Epidermal melanocyte (primary cell): Measurements from ENCODE around the gene OR52A5.

Source experiments
- DNase-seq: peaks from one replicate; pipeline ENCODE4 v3.0.0; 2011; ENCODE audit warnings: low spot score; ENCODE audit not compliant: insufficient read length

The OR52A5 gene

DNA sequence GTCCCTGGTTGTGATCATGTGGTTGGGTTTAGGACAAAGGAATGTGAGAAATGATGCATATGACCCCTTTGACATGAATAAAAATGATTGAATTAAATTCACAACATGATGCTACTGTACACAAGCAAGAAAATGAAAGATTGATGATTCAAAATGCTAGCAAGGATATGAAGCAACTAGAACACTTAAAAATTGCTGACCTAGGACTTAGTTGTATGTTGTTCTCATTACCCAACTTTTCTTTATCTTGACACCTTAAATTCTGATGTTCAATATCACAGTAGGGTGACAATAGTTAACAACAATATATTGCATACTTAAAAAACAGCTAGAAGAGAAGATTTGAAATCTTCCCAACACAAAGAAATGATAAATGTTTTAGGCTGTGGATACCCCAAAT is 20.6 kb downstream of the OR52A5 start:
- DNase-seq: no peak

DNA sequence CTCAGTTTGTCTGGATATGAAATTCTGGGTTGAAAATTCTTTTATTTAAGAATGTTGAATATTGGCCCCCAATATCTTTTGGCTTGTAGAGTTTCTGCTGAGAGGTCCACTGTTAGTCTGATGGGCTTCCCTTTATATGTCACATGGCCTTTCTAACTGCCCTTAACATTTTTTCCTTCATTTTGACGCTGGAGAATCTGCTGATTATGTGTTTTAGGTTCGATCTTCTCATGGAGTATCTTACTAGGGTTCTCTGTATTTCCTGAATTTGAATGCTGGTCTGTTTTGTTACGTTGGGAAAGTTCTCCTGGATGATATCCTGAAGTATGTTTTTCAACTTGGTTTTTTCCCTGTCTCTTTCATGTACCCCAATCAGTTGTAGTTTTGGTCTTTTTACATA is 22.8 kb downstream of the OR52A5 start:
- no peak for DNase-seq

DNA sequence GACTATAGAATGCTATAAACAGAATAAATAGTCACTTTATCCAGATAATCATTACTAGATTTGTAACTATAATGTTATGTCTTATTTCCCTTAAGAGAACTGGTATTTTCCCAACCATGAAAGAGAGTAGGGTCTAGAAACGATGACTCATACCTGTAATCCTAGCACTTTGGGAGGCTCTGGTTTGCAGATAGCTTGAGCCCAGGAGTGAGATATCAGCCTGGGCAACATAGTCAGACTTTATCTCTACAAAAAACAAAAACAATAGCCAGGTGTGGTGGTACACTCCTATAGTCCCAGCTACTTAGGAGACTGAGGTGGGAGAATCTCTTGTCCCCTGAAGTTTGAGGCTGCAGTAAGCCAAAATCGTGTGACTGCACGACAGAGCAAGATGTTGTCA is 30.9 kb downstream of the OR52A5 start:
- DNase-seq: no peak

DNA sequence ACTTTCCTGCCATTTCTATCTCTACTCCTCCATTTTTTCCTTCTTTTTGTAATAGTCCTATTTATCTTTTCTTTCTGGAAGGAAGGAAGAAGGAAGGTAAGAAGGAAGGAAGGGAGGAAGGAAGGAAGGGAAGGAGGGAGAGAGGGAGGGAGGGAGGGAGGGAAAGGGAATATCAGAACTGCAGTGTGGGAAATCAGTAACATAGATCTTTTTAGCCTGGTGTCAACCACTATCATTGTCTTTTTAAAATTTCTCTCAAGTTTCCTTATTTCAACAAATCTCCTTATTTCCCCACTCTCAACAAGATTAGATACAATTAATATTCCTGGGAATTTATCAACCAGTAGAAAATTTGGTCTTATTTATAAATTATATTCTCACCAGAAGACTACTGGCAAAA is 35.1 kb downstream of the OR52A5 start:
- no peak for DNase-seq

DNA sequence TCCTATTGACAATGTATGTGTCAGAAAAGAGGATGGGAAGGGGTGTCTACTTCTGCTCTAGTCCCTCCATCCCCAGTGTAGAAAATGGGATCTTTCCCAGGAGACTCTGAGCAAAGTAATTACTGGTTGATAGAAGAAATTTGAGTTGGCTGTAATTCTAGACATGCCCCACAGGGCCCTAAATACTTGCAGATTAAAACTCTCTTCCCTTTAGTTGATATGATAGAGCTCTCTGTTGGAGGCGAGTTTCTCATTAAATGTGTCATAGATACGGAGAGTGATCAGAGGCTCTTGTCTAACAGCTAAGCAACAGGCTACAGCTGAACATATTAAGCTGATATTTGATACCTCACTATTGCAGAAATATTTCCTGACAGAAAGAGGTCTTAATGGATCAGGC is 35.9 kb downstream of the OR52A5 start:
- no peak for DNase-seq

DNA sequence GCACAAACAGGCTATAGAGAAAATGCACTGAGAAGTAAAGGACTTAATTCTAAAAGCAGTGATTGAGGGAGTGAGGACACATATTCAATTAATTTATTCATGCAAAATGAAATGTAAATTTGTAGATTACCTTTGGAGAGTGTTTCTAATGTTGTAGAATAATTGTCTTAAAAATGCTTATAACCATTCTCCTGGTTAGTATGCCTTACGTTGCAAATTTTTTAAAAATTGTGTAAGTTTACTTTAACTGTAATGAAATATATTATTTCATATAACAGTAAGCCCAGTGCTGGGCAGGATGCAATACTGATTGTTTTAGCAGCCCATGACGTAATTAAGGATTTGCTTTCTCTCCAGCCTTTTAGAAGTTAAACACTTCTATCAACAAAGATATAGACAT is 42.1 kb downstream of the OR52A5 start:
- DNase-seq: no peak

DNA sequence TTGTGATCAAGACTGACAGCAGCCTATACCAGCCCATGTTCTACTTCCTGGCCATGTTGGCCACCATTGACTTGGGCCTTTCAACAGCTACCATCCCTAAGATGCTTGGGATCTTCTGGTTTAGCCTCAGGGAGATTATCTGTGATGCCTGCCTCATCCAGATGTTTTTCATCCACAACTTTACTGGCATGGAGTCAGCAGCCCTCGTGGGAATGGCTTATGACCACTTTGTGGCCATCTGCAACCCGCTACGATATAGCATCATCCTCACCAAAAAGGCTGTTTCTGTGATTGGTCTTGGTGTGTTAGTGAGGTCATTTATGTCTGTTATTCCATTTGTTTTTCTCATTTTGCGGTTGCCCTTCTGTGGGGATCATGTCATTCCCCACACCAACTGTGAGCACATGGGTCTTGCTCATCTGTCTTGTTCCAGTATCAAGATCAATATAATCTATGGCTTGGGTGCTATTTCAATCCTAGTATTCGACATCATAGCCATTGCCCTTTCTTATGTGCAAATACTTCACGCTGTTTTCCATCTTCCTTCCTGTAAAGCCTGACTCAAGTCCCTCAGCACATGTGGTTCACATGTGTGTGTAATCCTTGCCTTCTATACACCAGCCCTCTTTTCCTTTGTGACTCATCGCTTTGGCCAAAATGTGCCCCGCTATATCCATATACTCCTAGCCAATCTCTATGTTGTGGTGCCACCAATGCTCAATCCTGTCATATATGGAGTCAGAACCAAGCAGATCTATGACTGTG is 45.2 kb downstream of the OR52A5 start:
- DNase-seq: no peak

DNA sequence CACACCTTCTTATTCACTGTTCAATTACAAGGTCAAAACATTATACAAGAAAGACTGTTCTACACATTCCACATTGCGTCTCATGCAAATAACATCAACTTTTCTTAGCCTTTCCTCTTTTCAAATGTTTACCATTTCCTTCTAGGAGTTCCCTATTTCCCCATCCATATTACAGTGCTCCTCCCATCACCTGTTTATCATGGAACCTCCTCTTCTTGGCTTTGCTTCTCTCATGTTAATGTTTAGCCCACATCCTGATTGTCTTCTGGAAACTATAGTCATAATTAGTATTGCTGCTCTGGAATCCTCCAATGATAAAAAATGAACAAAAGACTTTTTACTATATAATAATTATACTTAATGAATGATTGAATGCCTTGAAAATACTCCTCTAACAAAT is 47.5 kb downstream of the OR52A5 start:
- no peak for DNase-seq

DNA sequence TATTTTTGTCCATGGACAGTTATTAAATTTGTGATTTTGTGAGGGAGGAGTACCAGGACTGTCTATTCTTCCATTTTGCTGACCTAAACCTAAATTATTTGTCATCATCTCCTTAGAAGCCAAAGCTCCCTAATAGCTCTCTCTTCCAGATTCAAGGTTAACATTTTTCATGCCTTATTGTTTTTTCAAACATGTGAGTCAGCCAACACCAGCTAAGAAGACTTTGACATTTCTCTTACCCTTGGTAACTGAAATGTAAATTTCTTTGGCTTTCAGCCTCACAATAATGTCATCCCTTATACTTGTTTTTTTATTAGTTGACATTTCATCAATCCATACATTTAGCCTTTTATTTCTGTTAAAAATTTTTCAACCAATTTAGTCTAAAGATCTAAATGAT is 49.6 kb downstream of the OR52A5 start:
- DNase-seq: no peak

DNA sequence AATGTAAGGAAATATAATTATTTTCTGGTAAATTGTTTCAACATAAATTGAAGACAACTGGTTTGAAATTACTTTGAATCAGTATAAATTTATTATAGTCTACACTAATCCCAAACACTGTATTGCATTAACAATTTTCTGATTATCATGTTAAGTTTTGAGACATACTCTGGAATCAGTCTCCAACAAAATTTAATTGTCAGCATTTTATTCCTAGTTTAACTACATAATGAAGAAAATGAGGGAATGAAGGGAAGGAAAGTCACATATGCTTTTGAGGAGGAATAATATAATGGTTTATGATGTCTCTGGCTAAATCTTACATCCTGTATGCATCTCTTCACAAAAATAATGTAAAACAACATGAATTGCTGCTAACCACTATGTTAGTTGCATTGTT is 54.6 kb downstream of the OR52A5 start:
- DNase-seq: no peak

DNA sequence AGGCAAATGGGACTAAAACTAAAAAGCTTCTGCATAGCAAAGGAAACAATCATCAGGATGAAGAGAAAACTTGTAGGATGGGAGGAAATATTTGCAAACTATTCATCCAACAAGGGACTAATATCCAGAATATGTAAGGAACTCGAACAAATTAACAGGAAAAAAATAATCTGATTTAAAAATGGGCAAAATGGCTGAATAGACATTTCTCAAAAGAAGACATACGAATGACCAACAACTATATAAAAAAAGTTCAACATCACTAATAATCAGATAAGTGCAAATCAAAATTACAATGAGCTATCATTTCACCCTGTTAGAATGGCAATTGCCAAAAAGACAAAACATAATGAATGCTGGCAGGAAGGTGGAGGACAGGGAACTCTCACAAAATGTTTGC is 56.8 kb downstream of the OR52A5 start:
- no peak for DNase-seq
